ENCODE results near the gene ADAMTSL1. TPM values are rescaled to one million over a fixed set of nuclear protein-coding genes. Genes with fewer than 3 reads are reported as not detected.

Gene ADAMTSL1
- total RNA-seq, 4 donors from 2014 or later = 0.32 to 2.3 (median 1.3) TPM

- TF ChIP-seq EP300 (IDR thresholded peaks at IDR 0.05) (no peak), POLR2AphosphoS5 (IDR thresholded peaks at IDR 0.05) (no peak), POLR2A (IDR thresholded peaks at IDR 0.05) (no peak), CTCF (IDR thresholded peaks at IDR 0.05) (no peak)
- Histone ChIP-seq H3K27me3 (no peaks in the 10 kb centered on the region), H3K36me3 (no peaks in the 10 kb centered on the region), H3K27ac (no peak overlapping the region), H3K4me3 (no peak overlapping the region), H3K9me3 (no peaks in the 10 kb centered on the region), H3K4me1 (no peaks in the 10 kb centered on the region)
- WGBS = 80% methylated on average over 3 of the region's 3 CpGs
- no peak for DNase-seq (ENCODE audit: low spot score in 2 of 2)
Measured at GRCh38 chr9:18499062-18499461, 25.1 kb downstream of the ADAMTSL1 start.

DNA sequence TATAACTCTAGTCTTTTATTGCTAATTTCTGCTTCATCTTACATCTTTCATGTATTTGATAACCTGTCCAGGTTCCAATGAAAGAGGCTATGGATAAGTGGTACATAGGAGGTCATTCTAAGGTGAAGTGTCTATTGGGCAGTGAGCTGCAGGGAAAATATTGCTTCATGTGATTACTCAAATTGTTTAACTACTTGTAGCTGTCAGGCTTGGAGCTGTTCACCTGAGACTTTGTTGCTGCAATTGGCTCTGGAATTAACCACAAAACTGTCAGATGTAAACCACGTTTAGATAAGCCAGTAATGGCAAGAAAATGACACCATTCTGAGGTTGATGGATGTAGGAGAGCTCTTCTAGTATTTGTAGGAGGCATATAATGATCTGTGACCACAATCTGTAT lies 26.0 kb downstream of the ADAMTSL1 start:
- Histone ChIP-seq H3K4me3 (no peak overlapping the region), H3K4me1 (no peaks in the 10 kb centered on the region), H3K27me3 (no peaks in the 10 kb centered on the region), H3K27ac (no peak overlapping the region), H3K9me3 (no peaks in the 10 kb centered on the region), H3K36me3 (no peaks in the 10 kb centered on the region)
- TF ChIP-seq EP300 (IDR thresholded peaks at IDR 0.05) (no peak), POLR2AphosphoS5 (IDR thresholded peaks at IDR 0.05) (no peak), CTCF (IDR thresholded peaks at IDR 0.05) (no peak)
- 25% methylated on average over 1 of the region's 1 CpG for WGBS
- no peak for DNase-seq (ENCODE audit: low spot score in 2 of 2)

DNA sequence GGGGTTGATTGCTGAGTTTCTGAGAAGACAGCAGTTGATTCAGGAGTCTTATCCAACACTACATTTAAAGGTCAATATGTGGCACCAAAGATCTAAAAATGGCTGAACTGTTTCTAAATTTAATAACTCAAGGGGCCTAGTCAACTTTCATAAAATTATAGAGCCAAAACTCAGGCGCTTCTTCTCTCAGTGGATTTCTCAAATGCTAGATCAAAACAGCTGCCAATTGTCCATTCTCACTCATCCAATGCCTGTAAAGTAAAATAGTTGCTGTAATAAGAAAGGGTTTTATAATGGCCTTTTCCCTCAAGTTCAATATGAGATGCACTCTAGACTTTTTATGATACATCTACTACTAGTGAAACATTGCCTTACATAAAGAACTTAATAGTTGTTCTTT lies 26.5 kb downstream of the ADAMTSL1 start:
- H3K36me3 ChIP-seq = no peaks in the 10 kb centered on the region
- no peaks in the 10 kb centered on the region for H3K4me1 ChIP-seq
- WGBS = 96% methylated on average over 1 of the region's 1 CpG
- H3K27me3 ChIP-seq = no peaks in the 10 kb centered on the region
- H3K9me3 ChIP-seq = no peaks in the 10 kb centered on the region
- H3K4me3 ChIP-seq = no peak overlapping the region
- H3K27ac ChIP-seq = no peak overlapping the region
- no peak for TF ChIP-seq POLR2AphosphoS5 (IDR thresholded peaks at IDR 0.05)
- TF ChIP-seq POLR2A (IDR thresholded peaks at IDR 0.05) = no peak
- no peak for TF ChIP-seq CTCF (IDR thresholded peaks at IDR 0.05)
- no peak for TF ChIP-seq EP300 (IDR thresholded peaks at IDR 0.05)
- no peak for DNase-seq (ENCODE audit: low spot score in 2 of 2)

- no peak for DNase-seq (ENCODE audit: low spot score in 2 of 2)
- no peaks in the 10 kb centered on the region for H3K9me3 ChIP-seq
- H3K4me1 ChIP-seq = no peaks in the 10 kb centered on the region
- H3K27me3 ChIP-seq = no peaks in the 10 kb centered on the region
- TF ChIP-seq CTCF (IDR thresholded peaks at IDR 0.05) (no peak), POLR2AphosphoS5 (IDR thresholded peaks at IDR 0.05) (no peak), POLR2A (IDR thresholded peaks at IDR 0.05) (no peak), EP300 (IDR thresholded peaks at IDR 0.05) (no peak)
- no peak overlapping the region for H3K4me3 ChIP-seq
- no peak overlapping the region for H3K27ac ChIP-seq
- WGBS = 53% methylated on average over 5 of the region's 5 CpGs
- no peaks in the 10 kb centered on the region for H3K36me3 ChIP-seq
Measured at GRCh38 chr9:18501949-18502348, 28.0 kb downstream of the ADAMTSL1 start.

- TF ChIP-seq CTCF (IDR thresholded peaks at IDR 0.05) = no peak
- H3K4me3 ChIP-seq = no peak overlapping the region
- no peaks in the 10 kb centered on the region for H3K36me3 ChIP-seq
- H3K9me3 ChIP-seq = no peaks in the 10 kb centered on the region
- no peak overlapping the region for H3K27ac ChIP-seq
- H3K4me1 ChIP-seq = no peaks in the 10 kb centered on the region
- no peaks in the 10 kb centered on the region for H3K27me3 ChIP-seq
- WGBS = 75% methylated on average over 3 of the region's 3 CpGs
- DNase-seq (ENCODE audit: low spot score in 2 of 2) = no peak
Measured at GRCh38 chr9:18502546-18502945, 28.6 kb downstream of the ADAMTSL1 start.

Data from suprapubic skin (tissue), 4 donors.